Pons (tissue), 1 donor: ENCODE data around the gene NR1H4.
"Not testable (repeated sequence)": the region's sequence is repeated elsewhere in the genome, so short reads cannot be mapped to it uniquely, and the experiment has no call there.

Source experiments
- DNase-seq: peaks from one replicate; pipeline ENCODE4 v3.0.0-alpha.2; 2016; ENCODE audit warnings: low spot score

The NR1H4 gene

DNA sequence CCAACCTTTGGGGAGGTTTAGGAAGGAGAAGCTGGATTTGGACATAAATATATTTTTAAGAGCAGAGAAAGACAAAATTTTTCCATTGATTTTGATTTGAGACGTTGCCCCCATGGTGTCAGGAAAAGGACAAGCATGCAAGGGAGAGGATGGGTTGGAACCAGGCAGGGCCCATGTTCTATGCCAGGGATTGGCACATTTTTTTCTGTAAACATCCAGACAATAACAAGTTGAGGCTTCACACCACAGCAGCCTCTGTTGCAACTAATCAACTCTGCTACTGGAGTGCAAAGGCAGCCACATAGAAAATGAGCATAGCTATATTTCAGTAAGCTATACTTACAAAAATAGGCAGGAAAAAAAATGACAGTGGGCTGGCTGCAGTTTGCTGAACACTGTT lies 44.7 kb downstream of the NR1H4 start:
- DNase-seq, result no peak

DNA sequence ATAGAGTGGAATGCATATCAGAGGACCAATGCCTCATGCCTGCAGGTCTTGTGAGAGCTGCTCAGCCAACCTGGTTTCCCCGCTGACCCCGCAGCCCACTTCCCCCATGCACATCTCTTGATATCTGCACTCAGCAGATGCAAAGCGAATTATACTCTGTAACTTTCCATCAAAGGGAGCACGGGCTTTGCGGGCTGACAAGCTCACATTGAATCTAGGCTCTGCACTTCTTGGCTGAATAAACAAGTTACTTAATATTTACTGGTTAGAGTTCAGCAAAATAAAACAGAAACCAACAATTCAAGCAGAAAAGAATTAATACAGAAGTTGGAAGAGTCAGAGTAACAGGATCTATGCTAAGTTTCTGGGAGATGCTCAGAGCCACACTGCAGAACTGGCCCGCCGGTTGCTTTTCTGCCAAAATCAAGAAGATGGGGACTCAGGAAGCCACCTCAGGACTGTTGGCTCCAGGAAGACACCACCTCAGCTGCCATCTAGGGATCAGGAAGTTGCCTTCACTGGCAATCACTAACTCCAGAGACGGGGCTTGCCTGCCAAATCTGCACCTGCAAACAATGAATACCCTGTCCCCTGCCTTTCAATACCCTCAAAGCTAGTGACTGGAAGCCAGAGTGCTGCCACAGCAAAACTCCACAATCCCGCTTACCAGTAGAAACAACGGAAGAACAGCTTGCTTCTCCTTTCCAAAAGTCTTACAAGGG lies 46.5 kb downstream of the NR1H4 start:
- DNase-seq, result no peak

DNA sequence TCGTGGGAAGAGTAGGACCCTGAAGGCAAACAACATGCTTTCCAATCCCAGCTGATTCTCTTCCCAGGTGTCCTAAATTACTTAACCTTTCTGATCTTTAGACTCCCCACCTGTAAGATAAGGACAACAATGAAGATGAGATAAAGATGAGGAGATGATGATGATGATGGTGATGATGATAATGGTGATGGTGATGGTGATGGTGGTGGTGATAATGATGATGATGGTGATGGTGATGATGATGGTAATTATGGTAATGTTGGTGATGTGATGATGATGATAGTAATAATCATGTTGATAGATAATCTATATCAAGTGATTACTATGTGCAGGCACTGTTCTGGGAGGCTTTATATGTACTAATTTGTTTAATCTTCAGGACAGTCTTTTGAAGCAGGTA lies 48.3 kb downstream of the NR1H4 start:
- DNase-seq, result no peak

DNA sequence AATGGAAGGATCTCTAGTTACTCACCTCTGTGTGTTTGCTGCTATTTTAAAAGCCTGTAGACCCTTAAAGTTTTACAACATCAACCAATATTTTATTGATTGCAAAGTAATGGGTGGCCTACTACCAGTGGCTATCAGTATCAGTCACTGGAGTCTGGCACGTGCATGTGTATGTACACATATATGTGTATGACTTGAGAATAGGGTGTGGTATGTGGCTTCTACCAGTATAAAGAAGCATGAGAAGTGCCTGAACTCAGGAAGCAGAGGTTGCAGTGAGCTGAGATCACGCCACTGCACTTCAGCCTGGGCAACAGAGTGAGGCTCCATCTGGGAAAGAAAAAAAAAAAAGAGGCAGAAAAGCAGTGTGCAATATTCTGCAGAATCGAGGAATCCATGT lies 54.4 kb downstream of the NR1H4 start:
- DNase-seq, result no peak

DNA sequence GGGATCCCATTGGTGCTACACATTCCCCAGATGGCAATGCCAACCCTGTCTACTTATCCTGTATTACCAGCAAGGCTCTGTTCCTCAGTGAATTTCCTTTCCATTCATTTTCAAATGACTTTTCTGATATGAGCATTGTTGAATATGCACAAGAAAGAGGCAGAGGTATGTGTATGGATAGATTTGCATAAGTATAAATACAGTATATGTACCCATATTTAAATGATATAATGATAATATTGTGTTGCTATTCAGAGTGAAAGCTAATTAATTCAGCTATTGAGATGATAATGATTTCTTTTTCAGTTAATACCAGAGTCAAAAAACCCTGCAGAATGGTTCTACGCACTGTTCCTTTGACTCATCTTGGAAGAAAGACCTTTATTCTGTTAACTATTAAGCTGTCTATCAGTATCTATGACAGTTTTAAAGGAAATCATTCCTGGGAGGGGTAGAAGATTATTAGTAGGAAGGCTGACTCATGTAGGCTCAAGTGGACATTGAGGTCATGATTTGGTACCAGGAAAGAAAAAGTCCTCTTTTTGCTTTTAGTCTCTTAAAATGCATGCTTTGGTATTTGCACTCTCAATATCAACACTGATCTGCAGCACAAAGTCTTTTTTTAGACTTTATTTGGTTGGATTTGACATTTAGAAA lies 54.9 kb downstream of the NR1H4 start:
- DNase-seq, result no peak

DNA sequence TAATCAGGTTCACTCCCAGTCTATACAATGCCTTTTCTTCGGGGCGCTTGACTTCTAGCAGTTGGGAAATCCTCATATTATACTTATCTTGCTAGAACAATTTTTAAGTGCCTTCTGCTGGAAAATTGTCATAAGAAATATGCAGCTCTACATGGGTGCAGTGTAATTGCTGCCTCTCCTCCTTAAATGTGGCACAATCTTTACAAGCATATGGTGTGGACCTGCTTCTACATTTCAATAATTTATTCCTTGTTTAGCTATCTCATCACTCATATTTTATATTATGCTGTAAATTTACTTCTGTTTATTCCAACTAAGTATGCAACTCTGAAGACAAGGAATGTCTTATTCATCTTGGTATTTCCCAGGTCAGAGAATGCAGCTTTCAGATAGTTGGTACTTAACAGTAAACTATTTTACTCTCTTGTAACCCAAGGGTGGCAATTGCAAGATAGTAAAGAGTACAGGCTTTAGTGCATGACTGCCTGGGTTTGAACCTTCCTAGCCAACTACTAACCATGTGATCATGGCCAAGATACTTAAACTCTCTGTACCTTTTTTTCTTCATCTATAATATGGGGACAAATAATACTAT lies 56.2 kb downstream of the NR1H4 start:
- no peak for DNase-seq

DNA sequence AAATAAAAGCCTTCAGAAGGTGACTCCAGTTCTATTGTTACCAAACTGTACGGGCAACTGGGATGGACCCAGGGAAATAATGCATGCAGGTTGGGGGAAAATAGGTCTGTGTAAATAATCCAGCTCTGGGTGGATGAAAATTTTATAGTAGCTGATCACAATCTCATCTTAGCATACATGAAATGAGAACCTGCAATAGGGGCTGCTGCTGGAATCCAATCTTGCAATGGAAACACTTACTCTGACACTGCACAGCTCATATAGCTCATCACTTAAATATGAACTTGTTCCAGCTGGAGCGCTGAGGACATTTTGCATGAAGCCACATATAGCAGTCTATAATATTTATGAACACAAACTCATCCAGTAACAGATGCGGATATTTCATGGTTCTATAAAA lies 59.7 kb downstream of the NR1H4 start:
- DNase-seq, result no peak

DNA sequence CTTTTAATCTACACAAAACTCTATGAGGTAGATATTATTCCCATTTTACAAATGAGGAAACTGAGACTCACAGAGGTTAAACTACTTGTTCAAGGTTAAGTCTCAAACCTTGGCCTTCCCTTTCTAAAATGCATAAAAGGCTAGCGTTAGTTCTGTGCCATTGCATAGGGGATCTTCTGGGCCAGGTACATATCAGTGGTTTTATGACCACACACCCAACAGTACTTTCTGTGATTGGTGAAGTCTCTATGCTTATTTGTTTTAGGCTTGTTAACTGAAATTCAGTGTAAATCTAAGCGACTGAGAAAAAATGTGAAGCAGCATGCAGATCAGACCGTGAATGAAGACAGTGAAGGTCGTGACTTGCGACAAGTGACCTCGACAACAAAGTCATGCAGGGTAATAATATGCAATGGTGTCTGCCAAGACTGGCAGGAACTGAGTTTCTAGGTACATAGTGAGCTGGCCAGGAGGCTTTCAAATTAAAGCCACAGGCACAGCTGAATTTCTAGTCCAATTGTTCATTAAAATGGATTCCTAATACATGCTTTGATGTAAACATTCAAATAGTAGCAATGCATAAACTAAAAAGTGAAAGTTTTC lies 61.1 kb downstream of the NR1H4 start:
- no peak for DNase-seq

DNA sequence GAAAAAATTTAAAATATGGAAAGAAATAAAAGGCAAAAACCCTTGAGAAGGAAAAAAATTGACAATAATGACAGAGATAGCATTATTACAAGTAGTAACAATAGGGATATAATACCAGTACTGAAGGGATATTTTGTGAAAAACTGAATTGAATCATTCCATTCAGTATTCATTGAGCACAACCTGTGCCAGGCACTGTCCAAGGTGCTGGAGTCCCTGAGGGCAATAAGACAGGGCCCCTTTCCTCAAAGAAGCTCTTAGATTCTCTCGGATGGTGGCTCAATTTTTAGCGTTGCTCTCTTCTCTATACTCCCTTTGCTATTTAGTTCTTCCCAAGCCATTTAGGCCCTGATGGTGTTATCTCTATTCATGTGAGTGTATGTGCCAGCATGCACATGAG lies 65.5 kb downstream of the NR1H4 start:
- no peak for DNase-seq

DNA sequence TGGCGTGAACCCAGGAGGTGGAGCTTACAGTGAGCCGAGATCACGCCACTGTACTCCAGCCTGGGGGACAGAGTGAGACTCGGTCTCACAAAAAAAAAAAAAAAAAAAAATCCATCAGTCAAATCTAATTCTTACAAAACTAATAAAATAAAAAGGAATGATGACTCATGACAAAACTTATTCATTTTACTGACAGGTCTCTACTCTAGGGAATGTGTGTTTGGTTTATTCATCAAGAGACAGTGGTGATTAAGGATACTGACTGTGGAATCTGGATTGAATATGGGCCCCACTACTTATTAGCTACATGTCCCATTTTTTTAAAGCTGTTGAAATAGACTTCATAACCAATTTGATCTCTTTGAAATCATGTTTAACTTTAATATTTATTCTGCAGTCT lies 70.5 kb downstream of the NR1H4 start:
- DNase-seq, result no peak

DNA sequence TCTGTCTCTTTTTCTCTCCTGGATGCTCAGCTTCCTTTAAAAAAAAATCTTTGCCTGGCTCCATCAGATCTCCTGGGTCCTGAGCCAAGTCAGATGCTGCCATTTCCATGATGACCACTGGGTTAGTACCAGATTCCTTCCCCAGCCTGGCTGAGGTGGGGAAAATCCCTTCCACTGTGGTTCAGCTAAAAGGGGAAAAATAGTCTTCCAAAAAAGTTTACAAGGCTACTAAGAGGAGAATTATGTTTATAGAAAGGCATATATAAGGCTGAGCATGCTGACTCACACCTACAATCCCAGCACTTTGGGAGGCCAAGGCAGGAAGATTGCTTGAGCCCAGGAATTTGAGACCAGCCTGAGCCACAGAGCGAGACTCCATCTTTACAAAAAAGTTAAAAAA lies 71.4 kb downstream of the NR1H4 start:
- DNase-seq, result no peak

DNA sequence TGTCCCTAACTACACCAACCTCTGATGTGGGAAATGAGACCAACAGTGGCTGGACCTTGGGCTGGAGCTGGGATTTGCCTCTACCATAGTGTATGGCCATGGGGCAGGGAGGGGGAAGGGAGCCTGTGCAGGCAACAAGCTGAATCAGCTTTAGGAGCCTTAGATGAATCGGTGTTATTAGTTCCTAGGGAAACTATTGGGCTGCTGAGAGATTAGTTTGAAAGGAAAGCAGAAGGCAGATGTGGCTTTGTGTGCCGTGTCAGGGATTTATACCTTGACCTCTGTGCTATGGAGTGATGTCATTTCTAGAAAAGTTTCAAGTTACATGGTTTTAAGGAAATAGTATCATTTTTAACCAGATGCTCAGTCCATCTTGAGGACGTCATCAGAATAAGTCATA lies 80.3 kb downstream of the NR1H4 start:
- DNase-seq, result no peak

DNA sequence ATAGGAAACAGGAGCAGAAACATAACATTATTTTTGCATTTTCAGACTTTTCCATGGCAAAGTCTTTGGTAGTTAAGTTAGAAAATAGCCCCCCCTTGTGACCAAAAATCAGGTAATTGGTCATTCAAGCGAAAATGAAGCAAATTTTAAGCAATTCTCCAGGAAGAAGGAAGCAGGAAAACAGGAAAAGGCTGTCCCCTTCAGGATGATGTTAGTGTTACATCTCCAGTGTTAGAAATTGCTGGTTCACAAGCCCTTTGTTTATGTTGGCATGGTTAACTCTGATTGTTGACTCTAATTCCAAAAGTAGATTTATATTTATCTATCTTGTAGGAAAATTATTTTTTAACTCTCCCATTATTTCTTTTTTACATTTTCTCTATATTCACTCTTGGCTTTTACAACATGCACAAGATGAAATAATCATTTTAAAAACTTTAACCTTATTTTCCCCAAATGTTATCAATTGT lies 81.0 kb downstream of the NR1H4 start:
- DNase-seq, result peak; percentile 89

DNA sequence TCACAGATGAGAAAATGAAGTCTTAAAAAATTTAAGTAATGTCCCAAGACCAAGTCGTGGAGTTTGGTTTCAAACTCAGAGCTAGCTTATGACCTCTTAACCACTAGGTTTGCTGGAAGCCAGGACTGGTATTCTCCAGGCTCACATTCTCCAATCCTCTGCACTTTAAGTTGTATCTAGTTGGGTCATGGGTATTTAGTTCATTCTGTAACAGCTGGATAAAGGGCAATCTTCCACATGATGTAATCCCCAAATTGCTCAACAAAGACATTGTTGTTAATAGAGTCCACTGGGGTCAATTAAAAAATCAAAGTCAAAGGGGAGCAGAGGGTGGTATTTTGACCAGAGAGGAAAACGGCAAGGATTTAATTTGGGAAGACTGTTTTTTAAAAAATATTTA lies 82.1 kb downstream of the NR1H4 start:
- DNase-seq, result no peak

DNA sequence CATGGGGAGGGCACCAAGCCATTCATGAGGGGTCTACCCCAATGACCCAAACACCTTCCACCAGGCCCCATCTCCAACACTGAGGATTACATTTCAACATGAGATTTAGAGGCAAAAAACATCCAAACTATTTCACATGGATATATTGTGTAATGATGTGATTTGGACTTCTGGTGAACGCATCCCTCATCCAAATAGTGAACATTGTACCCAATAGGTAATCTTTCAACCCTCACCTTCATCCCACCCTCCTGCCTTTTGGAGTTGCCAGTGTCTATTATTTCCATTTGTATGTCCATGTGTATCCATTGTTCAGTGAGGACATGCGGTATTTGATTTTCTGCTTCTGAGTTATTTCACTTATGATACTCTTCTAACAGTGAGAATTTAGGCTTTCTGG lies 83.7 kb downstream of the NR1H4 start:
- no peak for DNase-seq

DNA sequence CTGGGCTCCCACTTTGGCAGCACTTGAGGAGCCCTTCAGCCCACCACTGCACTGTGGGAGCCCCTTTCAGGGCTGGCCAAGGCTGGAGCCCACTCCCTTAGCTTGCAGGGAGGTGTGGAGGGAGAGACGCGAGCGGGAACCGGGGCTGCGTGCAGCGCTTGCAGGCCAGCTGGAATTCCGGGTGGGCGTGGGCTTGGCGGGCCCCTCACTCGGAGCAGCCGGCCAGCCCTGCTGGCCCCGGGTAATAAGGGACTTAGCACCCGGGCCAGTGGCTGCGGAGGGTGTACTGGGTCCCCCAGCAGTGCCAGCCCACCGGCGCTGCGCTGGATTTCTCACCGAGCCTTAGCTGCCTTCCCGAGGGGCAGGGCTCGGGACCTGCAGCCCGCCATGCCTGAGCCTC lies 85.6 kb downstream of the NR1H4 start:
- DNase-seq, result not testable (repeated sequence)

DNA sequence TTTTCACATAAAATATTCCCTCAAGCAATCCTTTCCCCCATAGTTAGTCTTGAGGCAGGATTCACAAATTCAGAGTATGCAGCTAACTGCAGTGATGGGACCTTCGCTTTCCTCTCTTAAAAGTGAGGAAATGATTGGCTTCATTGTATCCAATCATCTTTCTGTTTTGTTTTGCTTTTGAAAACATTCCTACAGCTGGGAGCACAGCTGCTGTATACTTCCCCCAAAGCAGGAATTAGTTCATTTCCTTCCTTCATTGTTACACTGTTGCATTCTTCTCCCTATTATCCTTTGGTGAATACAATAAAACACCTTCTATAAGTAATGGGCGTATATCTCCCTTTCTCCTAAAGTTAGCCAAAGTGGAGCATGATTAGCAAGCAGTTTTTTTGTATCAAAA lies 90.4 kb downstream of the NR1H4 start:
- no peak for DNase-seq

DNA sequence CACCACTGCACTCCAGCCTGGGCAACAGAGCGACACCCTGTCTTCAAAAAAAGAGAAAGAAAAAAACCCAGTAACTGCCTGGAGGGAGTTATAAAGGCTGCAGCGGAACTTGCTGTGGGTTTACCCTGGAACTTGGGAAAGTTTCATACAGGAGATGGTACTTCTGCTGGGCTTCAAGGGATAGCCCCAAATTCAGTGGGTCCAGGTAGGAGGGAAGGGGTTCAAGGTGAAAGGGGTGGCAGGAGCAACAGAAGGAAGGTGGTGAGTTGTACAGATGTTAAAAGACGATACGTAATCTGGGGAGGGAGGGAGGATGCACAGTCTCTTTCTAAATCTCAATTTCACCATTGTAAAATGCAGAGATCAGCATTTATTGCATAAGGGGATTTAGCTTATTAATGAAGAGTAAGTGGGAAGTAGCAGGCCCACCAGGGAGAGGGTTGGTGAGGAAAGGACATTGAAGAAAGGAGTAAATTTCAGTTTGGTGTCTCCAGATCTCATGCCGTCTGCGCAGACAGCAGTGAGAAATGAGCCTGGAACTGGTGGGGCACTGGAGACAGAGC lies 91.3 kb downstream of the NR1H4 start:
- DNase-seq, result no peak

DNA sequence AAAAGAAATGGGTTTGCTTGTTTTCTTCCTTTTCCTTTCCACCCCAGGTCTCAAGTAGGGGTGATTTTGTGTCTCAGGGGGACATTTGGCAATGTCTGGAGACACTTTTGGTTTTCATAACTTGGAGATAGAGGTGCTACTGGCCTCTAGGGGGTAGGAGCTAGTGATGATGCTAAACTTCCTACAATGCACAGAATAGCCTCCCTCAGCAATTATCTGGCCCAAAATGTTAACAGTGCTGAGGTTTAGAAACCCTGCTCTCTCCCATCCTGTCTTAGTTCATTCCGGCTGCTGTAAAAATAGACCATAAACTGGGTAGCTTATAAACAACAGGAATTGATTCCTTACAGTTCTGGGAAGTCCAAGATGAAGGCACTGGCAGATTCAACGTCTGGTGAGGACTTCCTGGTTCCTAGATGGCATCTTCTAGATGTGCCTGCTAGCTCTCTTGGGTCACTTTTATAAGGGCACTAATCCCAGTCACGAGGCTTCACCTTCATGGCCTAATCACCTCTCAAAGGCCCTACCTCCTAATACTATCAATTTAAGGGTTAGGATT lies 92.4 kb downstream of the NR1H4 start:
- no peak for DNase-seq

DNA sequence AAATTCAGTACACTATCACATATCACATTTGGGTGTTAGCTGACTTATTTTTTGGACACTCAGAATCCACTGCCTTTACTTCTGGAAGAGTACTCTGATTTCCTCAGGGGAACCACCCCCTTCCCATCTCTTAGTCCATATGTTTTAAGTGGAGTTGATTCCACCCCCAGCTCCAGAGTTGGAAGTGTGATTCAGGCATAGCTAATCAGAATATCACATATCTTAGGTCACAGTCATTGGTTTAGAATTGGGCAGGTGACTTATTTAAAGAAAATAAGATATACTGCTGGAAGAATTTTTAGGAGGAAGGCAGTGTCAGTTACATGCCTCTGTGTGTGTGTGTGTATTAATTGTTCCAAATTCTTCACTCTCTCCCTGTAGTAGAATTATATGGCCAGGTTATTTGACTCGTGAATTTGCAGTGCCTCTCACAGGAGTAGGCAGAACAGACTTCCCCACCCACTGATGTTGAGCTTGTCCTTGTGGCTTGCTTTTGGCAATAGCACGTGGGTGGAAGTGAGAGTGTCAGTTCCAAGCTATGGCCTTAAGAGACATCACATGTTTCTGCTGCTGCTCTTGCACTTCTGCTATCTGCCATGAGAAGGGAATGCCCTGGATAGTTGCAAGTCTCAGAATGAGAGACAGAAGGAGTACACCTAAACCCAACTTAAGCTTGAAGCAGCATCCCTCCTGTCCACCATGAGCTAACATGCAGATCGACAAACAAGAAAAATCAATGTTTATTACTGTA lies 93.4 kb downstream of the NR1H4 start:
- DNase-seq, result peak; percentile 88

DNA sequence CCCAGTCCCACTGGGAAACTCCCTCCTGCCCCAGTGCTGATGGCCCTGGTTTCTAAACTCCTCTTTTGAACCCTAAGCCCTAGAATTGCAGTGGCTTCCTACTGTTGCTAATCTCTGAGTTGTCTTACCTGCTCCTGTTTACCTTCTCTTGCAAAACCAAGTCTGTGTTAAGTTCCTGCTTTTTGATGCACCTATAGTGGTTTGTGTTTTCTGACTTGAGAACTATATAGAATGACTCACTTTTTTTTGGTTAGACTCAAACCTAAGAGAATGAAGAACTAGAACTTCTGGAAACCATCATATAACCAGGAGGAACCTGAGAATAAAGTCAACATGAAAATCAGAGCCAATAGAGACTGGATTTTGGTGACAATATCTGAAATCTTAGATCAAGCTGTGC lies 94.3 kb downstream of the NR1H4 start:
- no peak for DNase-seq

DNA sequence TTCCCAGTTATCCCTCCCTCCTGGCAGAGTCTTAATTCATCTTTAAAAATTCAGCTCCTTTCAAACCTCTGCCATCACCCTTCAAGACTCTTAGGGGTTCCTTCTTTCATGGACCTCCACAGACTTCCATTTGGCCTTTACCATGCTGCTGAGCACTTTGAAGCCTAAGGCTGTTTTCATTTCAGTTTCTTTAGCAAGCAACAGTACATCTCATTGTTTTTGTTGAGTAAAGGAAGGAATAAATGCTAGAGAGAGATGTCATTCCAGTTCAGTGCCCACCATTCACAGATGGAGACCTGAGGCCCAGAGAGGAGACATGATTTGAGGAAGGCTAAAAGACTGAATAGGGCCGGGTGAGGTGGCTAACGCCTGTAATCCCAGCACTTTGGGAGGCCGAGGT lies 98.5 kb downstream of the NR1H4 start:
- no peak for DNase-seq
